H1 (cell line): ENCODE data around the gene MXRA7. TPM values are rescaled to one million over a fixed set of nuclear protein-coding genes. Genes with fewer than 3 reads are reported as not detected.

Experiments used
- CTCF ChIA-PET: fragments of 300-600 bp; sonication (Branson Sonifier 250); formaldehyde crosslinking; loops from one replicate; lab custom pipeline; 2021; ENCODE audit not compliant: partially characterized antibody; lab: Charles Lee
- POLR2A ChIA-PET: fragments of 300-600 bp; sonication (Branson Sonifier 250); formaldehyde crosslinking; loops from one replicate; lab custom pipeline; 2021; ENCODE audit warnings: inconsistent platforms; ENCODE audit not compliant: partially characterized antibody; lab: Charles Lee
- DNase-seq, 2 experiments: peaks; one replicate each; pipeline versions ENCODE4 v3.0.0 to v3.0.0-alpha.2; 2010 to 2022; ENCODE audit warnings: low spot score in 2 of 2, low read depth in 1 of 2, mixed read lengths in 1 of 2
- FAIRE-seq: peaks from 2 replicates; lab custom pipeline; 2011; peaks lifted over from hg19 to GRCh38; lab: Jason Lieb, UNC
- H2AFZ ChIP-seq: 2 replicates; pipeline ENCODE4 v1.8.1; 2012; ENCODE audit warnings: low read length, inconsistent platforms
- H2AK5ac ChIP-seq: 2 replicates; pipeline ENCODE4 v1.6.1; 2013; ENCODE audit warnings: low read depth, low read length
- H2BK120ac ChIP-seq: replicated peaks from 2 replicates; pipeline ENCODE3; 2013; ENCODE audit warnings: low read depth, low read length, inconsistent platforms
- H2BK12ac ChIP-seq: 2 replicates; pipeline ENCODE4 v1.6.1; 2013; ENCODE audit warnings: low read depth, low read length
- H2BK15ac ChIP-seq: 2 replicates; pipeline ENCODE4 v1.6.1; 2013; ENCODE audit warnings: low read length
- H2BK20ac ChIP-seq: 2 replicates; pipeline ENCODE4 v1.6.1; 2013; ENCODE audit warnings: low read length
- H2BK5ac ChIP-seq: 2 replicates; pipeline ENCODE4 v1.6.1; 2013; ENCODE audit warnings: low read depth, low read length
- H3K14ac ChIP-seq: 2 replicates; pipeline ENCODE4 v1.6.1; 2013; ENCODE audit warnings: inconsistent platforms; ENCODE audit not compliant: insufficient read length
- H3K18ac ChIP-seq: 2 replicates; pipeline ENCODE4 v1.6.1; 2013; ENCODE audit warnings: low read length; ENCODE audit errors: extremely low read depth
- H3K23ac ChIP-seq: 2 replicates; pipeline ENCODE4 v1.6.1; 2013; ENCODE audit warnings: inconsistent platforms; ENCODE audit not compliant: insufficient read length
- H3K23me2 ChIP-seq: 2 replicates; pipeline ENCODE4 v1.6.1; 2013; ENCODE audit warnings: low read depth, low read length
- H3K27ac ChIP-seq: 2 replicates; pipeline ENCODE4 v1.6.1; 2011; ENCODE audit warnings: low read depth, low read length, inconsistent platforms
- H3K27me3 ChIP-seq, 4 experiments: replicated peaks in 1 of 4; 1 replicate in 1 of 4; 2 replicates in 3 of 4; pipeline versions ENCODE4 v1.6.1 to v1.8.1; 2011 to 2013; ENCODE audit warnings: low read length in 3 of 4, mild to moderate bottlenecking in 3 of 4, inconsistent platforms in 2 of 4, mixed read lengths in 2 of 4, moderate library complexity in 1 of 4; ENCODE audit not compliant: control insufficient read depth in 3 of 4, insufficient read depth in 3 of 4; ENCODE audit errors: extremely low read depth in 1 of 4
- H3K36me3 ChIP-seq, 4 experiments: 2 replicates each; pipeline versions ENCODE4 v1.6.1 to v1.8.1; 2011 to 2013; ENCODE audit warnings: mild to moderate bottlenecking in 4 of 4, low read length in 3 of 4, moderate library complexity in 2 of 4, control low read depth in 1 of 4, inconsistent platforms in 1 of 4; ENCODE audit not compliant: insufficient read depth in 4 of 4, control insufficient read depth in 2 of 4
- H3K4ac ChIP-seq: replicated peaks from 2 replicates; pipeline ENCODE3; 2013; ENCODE audit warnings: low read length, low read depth, mixed read lengths, inconsistent platforms; ENCODE audit not compliant: insufficient read length
- H3K4me1 ChIP-seq, 4 experiments: replicated peaks in 1 of 4; 1 replicate in 1 of 4; 2 replicates in 3 of 4; pipeline versions ENCODE4 v1.6.1 to v1.8.1; 2011 to 2013; ENCODE audit warnings: low read length in 3 of 4, inconsistent platforms in 2 of 4, mixed read lengths in 1 of 4; ENCODE audit not compliant: insufficient read depth in 4 of 4, control insufficient read depth in 3 of 4
- H3K4me2 ChIP-seq, 2 experiments: 2 replicates each; pipeline versions ENCODE4 v1.6.1 to v1.8.1; 2011 to 2013; ENCODE audit warnings: low read depth in 2 of 2, low read length in 2 of 2, control low read depth in 1 of 2, inconsistent platforms in 1 of 2, mild to moderate bottlenecking in 1 of 2; ENCODE audit not compliant: insufficient read depth in 1 of 2
- H3K4me3 ChIP-seq, 4 experiments: fragments of 200-600, 300-600 bp in 1 of 4; sonication (generic), shearing (Covaris generic), sonication (Bioruptor Twin) in 1 of 4; 2 replicates each; pipeline versions ENCODE4 v1.5.1 to v1.8.1; 2011 to 2016; ENCODE audit warnings: low read length in 4 of 4, low read depth in 3 of 4, control low read depth in 2 of 4, inconsistent platforms in 2 of 4, mild to moderate bottlenecking in 2 of 4, mixed read lengths in 1 of 4, moderate library complexity in 1 of 4; ENCODE audit not compliant: insufficient read depth in 2 of 4; ENCODE audit errors: extremely low read depth in 1 of 4
- H3K56ac ChIP-seq: replicated peaks from 2 replicates; pipeline ENCODE3; 2013; ENCODE audit warnings: low read depth, mild to moderate bottlenecking, mixed read lengths, low read length, inconsistent platforms; ENCODE audit not compliant: insufficient read length
- H3K79me1 ChIP-seq: 2 replicates; pipeline ENCODE4 v1.6.1; 2013; ENCODE audit warnings: low read depth, low read length, control low read depth
- H3K79me2 ChIP-seq, 2 experiments: 2 replicates each; pipeline versions ENCODE4 v1.6.1 to v1.8.1; 2012 to 2013; ENCODE audit warnings: low read length in 2 of 2, mild to moderate bottlenecking in 2 of 2, inconsistent platforms in 1 of 2; ENCODE audit not compliant: insufficient read depth in 2 of 2, control insufficient read depth in 1 of 2
- H3K9ac ChIP-seq, 4 experiments: replicated peaks in 1 of 4; 1 replicate in 1 of 4; 2 replicates in 3 of 4; pipeline versions ENCODE4 v1.6.1 to v1.8.1; 2011 to 2013; ENCODE audit warnings: low read depth in 3 of 4, low read length in 3 of 4, control low read depth in 2 of 4, mild to moderate bottlenecking in 2 of 4, moderate library complexity in 2 of 4, inconsistent platforms in 1 of 4; ENCODE audit errors: extremely low read depth in 1 of 4
- H3K9me3 ChIP-seq, 2 experiments: 2 replicates each; pipeline versions ENCODE4 v1.6.1 to v1.8.1; 2012 to 2013; ENCODE audit warnings: mild to moderate bottlenecking in 2 of 2, moderate library complexity in 2 of 2, control low read depth in 1 of 2, inconsistent platforms in 1 of 2, low read depth in 1 of 2, low read length in 1 of 2, mixed read lengths in 1 of 2; ENCODE audit not compliant: insufficient read depth in 2 of 2
- H4K20me1 ChIP-seq, 2 experiments: replicated peaks in 1 of 2; 2 replicates each; pipeline versions ENCODE3 to v1.8.1; 2011 to 2013; ENCODE audit warnings: inconsistent platforms in 2 of 2, low read length in 2 of 2, mild to moderate bottlenecking in 1 of 2; ENCODE audit not compliant: insufficient read depth in 2 of 2, control insufficient read depth in 1 of 2
- H4K5ac ChIP-seq: 2 replicates; pipeline ENCODE4 v1.6.1; 2013; ENCODE audit warnings: low read length, low read depth, mixed read lengths, inconsistent platforms; ENCODE audit not compliant: insufficient read length
- H4K8ac ChIP-seq: 2 replicates; pipeline ENCODE4 v1.8.0; 2013; ENCODE audit warnings: mild to moderate bottlenecking, moderate library complexity, low read length, inconsistent platforms; ENCODE audit not compliant: insufficient read depth; ENCODE audit errors: extremely low read depth
- H4K91ac ChIP-seq: replicated peaks from 2 replicates; pipeline ENCODE3; 2013; ENCODE audit warnings: low read length, mixed read lengths, inconsistent platforms; ENCODE audit not compliant: insufficient read length
- BRCA1 ChIP-seq: IDR thresholded peaks from 2 replicates; pipeline ENCODE4 v1.6.1; 2012; ENCODE audit warnings: low read depth, low read length, improper control_type of control experiment
- CEBPB ChIP-seq: IDR thresholded peaks from 2 replicates; pipeline ENCODE4 v1.6.1; 2012; ENCODE audit warnings: low read depth, low read length
- CTBP2 ChIP-seq: IDR thresholded peaks from 2 replicates; pipeline ENCODE4 v1.7.0; 2011; ENCODE audit warnings: borderline replicate concordance, mild to moderate bottlenecking, moderate library complexity, mixed read lengths, low read length; ENCODE audit not compliant: insufficient read depth, insufficient read length
- EGR1 ChIP-seq: IDR thresholded peaks from 2 replicates; pipeline ENCODE4 v1.6.1; 2011; ENCODE audit warnings: low read depth, low read length, borderline replicate concordance
- EP300 ChIP-seq, 2 experiments: IDR thresholded peaks; 1 replicate in 1 of 2; 2 replicates in 1 of 2; pipeline ENCODE4 v1.6.1; 2011 to 2012; ENCODE audit warnings: low read depth in 2 of 2, low read length in 2 of 2, mild to moderate bottlenecking in 2 of 2, borderline replicate concordance in 1 of 2, inconsistent platforms in 1 of 2, moderate library complexity in 1 of 2
- HDAC6 ChIP-seq: IDR thresholded peaks from one replicate; pipeline ENCODE4 v1.7.1; 2012; ENCODE audit warnings: low read depth, mild to moderate bottlenecking, inconsistent platforms, low read length, moderate library complexity
- KDM4A ChIP-seq: IDR thresholded peaks from one replicate; pipeline ENCODE4 v1.7.1; 2012; ENCODE audit warnings: low read depth, mild to moderate bottlenecking, moderate library complexity, low read length, inconsistent platforms; ENCODE audit not compliant: severe bottlenecking
- NRF1 ChIP-seq: IDR thresholded peaks from 2 replicates; pipeline ENCODE4 v1.6.1; 2011; ENCODE audit warnings: mild to moderate bottlenecking, low read depth, low read length, improper control_type of control experiment
- RFX5 ChIP-seq: IDR thresholded peaks from 2 replicates; pipeline ENCODE4 v1.6.1; 2011; ENCODE audit warnings: low read depth, low read length, improper control_type of control experiment, borderline replicate concordance
- SUZ12 ChIP-seq: fragments of 200-600 bp; sonication (generic); IDR thresholded peaks from 2 replicates; pipeline ENCODE4 v1.6.1; 2012; ENCODE audit warnings: mild to moderate bottlenecking, inconsistent platforms, low read length, moderate library complexity, mixed read lengths
- TAF1 ChIP-seq: IDR thresholded peaks from 2 replicates; pipeline ENCODE4 v1.6.1; 2011; ENCODE audit warnings: mild to moderate bottlenecking, low read depth, low read length
- TBP ChIP-seq: IDR thresholded peaks from 2 replicates; pipeline ENCODE4 v1.6.1; 2011; ENCODE audit warnings: low read depth, low read length, improper control_type of control experiment
- WGBS, 2 experiments: shearing (Covaris generic) in 1 of 2; methylation state at CpG; one replicate each; pipeline versions ENCODE4 v1.1.6 to v1.1.7; 2013 to 2015; ENCODE audit warnings: low lambda C conversion rate in 2 of 2, mixed read lengths in 2 of 2, inconsistent platforms in 1 of 2, low coverage in 1 of 2, missing lambda C conversion rate in 1 of 2; ENCODE audit not compliant: insufficient replicate concordance in 2 of 2, insufficient coverage in 1 of 2, insufficient read length in 1 of 2; ENCODE audit errors: extremely low coverage in 1 of 2, missing lambda C conversion rate in 1 of 2; 5-methylcytosine and 5-hydroxymethylcytosine counted together
- polyA plus RNA-seq, 7 experiments: library from polyadenylated mRNA; depleted of rRNA in 3 of 7; stranded (reverse) in 5 of 7; unstranded in 2 of 7; fragments of >200 nt in 5 of 7; fragments of 200-250 nt in 2 of 7; gene quantifications; 1 replicate in 5 of 7; 2 replicates in 1 of 7; 4 replicates in 1 of 7; pipeline versions ENCODE4 v1.2.1 to v1.2.3, GENCODE V29; 2011 to 2013; ENCODE audit warnings: missing spikeins in 2 of 7, mixed read lengths in 2 of 7
- total RNA-seq: library from RNA; stranded (reverse); fragmentation: NEBNext Ultra II Directional; extraction: Animal tissue kit (Norgen Biotek cat#: 25700); gene quantifications from 2 replicates; pipeline ENCODE4 v1.2.1, GENCODE V29; 2021

The MXRA7 gene
- total and polyA plus RNA-seq, 2 of the 8 experiments (the other 6 are each of a cell fraction or from before 2014, with no cell fraction given) = 17.8 to 26.6 TPM

DNA sequence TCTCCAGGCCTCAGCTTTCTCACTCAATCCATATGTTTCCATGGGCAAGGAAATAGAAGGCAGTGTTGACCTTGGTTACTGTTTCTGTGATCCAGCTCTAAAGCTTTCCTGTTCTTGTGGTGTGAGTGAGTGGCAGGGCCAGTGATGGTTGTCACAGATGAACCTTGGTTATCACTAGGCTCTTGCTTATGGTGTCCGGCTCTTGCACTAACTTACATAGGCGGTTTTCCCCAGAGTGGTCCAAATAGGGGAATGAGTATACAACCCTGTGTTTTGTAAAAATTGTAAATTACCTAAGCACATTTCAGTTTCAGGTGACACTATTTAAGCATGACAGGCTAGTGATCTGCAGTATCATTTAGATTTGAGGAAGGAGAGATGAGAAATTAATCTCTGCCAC, 34.0 kb upstream of the MXRA7 start:
- Histone ChIP-seq H3K9me3 (no peaks in the 10 kb centered on the region), H4K91ac (no peak overlapping the region), H2AK5ac (no peak overlapping the region), H3K14ac (no peak overlapping the region), H3K56ac (no peak overlapping the region), H4K8ac (no peak overlapping the region), H2BK20ac (no peak overlapping the region), H3K23ac (no peak overlapping the region), H3K4me1 (no peaks in the 10 kb centered on the region), H4K5ac (no peak overlapping the region), H2AFZ (no peak overlapping the region), H3K27ac (no peak overlapping the region), H3K18ac (no peak overlapping the region), H3K79me2 (no peaks in the 10 kb centered on the region), H2BK5ac (no peak overlapping the region), H4K20me1 (no peaks in the 10 kb centered on the region), H2BK15ac (no peak overlapping the region), H3K79me1 (no peaks in the 10 kb centered on the region), H3K4me3 (no peak overlapping the region), H2BK120ac (no peak overlapping the region), H3K23me2 (no peaks in the 10 kb centered on the region; the same call in 1 of the 2 replicates), H3K36me3 (peaks cover 5 to 25% (median 12%) of the 10 kb centered on the region in 4 experiments; a peak in 7 of 8 replicates), H3K4me2 (no peak overlapping the region), H3K27me3 (no peaks in the 10 kb centered on the region), H2BK12ac (no peak overlapping the region), H3K4ac (no peak overlapping the region), H3K9ac (no peak overlapping the region)
- ChIA-PET CTCF (interaction anchor here (0.5 kb wide), 1 partner anchor 47 kb away, joined by 3 read pairs; no protein-coding TSS in a partner anchor), POLR2A (no interaction called here)
- no peak for DNase-seq
- FAIRE-seq = no peak
- 85% methylated on average over 2 of the region's 2 CpGs; no CpG with 5 or more reads in 1 of the 2 experiments for WGBS, 2 experiments
- TF ChIP-seq TAF1 = no peak
- no peak for TF ChIP-seq TBP
- TF ChIP-seq HDAC6 = no peak
- TF ChIP-seq CTBP2 = no peak
- TF ChIP-seq KDM4A = no peak
- no peak for TF ChIP-seq CEBPB
- TF ChIP-seq EP300 (IDR thresholded peaks at IDR 0.05; ENCODE audit: borderline replicate concordance in 1 of 2, low read depth in 2 of 2, low read length in 2 of 2) = no peak
- no peak for TF ChIP-seq SUZ12
- no peak for TF ChIP-seq RFX5
- no peak for TF ChIP-seq BRCA1
- no peak for TF ChIP-seq EGR1
- TF ChIP-seq NRF1 = no peak
